Measurements from ENCODE around the gene SHISA7.

DNA sequence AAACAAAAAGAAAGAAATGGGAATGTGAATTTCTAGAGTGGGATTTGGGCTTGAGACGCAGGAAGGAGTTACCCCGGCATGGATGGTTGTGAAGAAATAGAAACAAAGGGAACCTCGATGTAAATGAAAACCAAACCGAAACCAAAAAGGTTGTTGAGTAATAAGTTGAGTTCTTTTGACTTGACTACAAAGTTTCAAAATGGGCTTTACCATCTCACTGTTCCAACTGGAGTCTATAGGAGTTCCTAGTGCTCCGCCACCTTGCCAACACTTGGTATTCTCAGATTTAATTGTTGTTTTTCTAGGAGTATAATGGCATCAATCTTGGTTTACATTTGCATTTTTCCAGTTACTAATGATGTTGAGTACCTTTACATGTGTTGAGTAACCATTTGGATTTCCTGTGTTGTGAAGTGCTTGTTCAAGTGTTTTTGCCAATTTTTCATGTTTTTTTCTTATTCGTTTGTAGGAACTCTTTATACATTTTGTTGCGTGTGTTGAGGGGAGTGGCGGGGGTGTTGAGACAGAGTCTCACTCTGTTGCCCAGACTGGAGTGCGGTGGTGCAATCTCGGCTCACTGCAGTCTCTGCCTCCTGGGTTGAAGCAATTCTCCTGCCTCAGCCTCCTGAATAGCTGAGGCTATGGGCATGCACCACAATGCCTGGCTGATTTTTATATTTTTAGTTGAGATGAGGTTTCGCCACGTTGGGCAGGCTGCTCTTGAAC is 44.7 kb downstream of the SHISA7 start:
- TF ChIP-seq, protein P1, sequence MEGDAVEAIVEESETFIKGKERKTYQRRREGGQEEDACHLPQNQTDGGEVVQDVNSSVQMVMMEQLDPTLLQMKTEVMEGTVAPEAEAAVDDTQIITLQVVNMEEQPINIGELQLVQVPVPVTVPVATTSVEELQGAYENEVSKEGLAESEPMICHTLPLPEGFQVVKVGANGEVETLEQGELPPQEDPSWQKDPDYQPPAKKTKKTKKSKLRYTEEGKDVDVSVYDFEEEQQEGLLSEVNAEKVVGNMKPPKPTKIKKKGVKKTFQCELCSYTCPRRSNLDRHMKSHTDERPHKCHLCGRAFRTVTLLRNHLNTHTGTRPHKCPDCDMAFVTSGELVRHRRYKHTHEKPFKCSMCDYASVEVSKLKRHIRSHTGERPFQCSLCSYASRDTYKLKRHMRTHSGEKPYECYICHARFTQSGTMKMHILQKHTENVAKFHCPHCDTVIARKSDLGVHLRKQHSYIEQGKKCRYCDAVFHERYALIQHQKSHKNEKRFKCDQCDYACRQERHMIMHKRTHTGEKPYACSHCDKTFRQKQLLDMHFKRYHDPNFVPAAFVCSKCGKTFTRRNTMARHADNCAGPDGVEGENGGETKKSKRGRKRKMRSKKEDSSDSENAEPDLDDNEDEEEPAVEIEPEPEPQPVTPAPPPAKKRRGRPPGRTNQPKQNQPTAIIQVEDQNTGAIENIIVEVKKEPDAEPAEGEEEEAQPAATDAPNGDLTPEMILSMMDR (IDR thresholded peaks at IDR 0.05), result no peak
- no peak for TF ChIP-seq POLR2AphosphoS5 (IDR thresholded peaks at IDR 0.05; ENCODE audit: insufficient read depth in 1 of 2, low read depth in 1 of 2)
- TF ChIP-seq POLR2A (IDR thresholded peaks at IDR 0.05), result no peak
